Gastroesophageal sphincter (tissue), 3 donors: ENCODE results near the gene CLEC4E.

Experiments used
- CTCF ChIP-seq, 4 experiments: fragments of 200-600 bp in 2 of 4; fragments of 450-650 bp in 2 of 4; sonication (generic) in 1 of 4; IDR thresholded peaks; one replicate each; pipeline ENCODE4 v1.5.1; 2017 to 2019; ENCODE audit warnings: antibody characterized with exemption in 4 of 4, mild to moderate bottlenecking in 2 of 4, moderate library complexity in 2 of 4
- POLR2AphosphoS5 ChIP-seq: sonication (generic); formaldehyde crosslinking; IDR thresholded peaks from one replicate; pipeline ENCODE4 v1.6.1; 2017; ENCODE audit warnings: antibody characterized with exemption

DNA sequence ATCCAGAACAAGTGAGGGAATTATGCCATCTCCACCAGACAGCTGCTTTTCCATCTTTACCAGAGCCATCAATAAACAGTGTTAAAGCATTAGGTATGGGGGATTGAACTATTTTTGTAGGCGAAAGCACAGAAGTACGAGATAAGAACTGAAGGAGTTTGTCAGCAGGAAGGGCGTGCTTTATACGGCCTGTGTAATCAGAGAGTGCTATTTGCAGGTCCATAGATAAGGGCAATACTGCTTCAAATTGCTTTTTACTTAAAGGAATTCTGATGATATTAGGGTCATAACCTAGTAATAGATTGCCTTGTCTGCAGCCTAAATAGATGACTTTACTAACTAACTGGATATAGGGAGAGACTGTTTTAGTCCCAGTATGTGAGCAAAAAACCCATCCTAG lies 20.3 kb upstream of the CLEC4E start:
- TF ChIP-seq POLR2AphosphoS5 (no peak), CTCF (IDR thresholded peaks at IDR 0.05) (no peak)
